ENCODE data around the gene C18orf63.

The C18orf63 gene

DNA sequence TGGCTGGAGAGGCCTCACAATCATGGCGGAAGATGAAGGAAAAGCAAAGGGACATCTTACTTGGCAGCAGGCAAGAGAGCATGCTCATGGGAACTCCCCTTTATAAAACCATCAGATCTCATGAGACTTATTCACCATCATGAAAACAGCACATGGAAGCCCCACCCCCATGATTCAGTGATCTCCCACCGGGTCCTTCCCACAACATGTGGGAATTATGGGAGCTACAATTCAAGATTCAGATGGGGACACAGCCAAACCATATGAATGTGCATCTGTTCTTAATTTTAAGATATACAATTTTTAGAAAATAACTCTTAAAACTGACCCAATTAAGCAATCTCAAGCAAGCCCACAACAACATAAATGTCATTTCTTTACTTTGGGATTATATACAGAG is 12.6 kb downstream of the C18orf63 start:
- no peak overlapping the region for H3K9ac ChIP-seq (ENCODE audit: insufficient read length)

DNA sequence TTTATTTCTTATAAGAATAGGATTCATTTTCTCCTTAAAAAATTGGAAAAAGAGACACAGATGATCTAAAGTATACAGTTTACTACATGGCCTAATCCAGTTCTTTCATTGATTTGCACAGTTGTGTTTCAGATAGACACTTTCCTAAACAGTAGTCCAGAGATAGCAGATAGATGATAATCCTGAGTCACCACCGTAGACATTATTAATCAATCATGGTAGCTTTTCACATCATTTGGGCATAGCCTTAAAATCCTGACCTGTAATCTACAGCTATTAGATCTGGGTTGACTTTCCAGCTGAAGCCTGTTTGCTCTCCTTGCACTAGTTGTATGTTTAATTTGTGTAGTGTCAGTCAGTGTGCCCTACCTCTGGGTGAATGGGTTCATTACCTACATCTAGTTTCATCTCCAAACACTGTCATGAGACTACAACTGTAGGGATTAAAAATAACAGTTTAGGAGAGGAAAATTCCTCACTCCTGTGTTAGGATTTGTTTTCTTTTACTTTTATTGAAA is 14.1 kb downstream of the C18orf63 start:
- no peak for DNase-seq (ENCODE audit: low read depth, low spot score)
- Histone ChIP-seq H3K36me3 (ENCODE audit: insufficient read depth, low read length) (no peaks in the 10 kb centered on the region), H3K4me3 (no peak overlapping the region), H3K9ac (ENCODE audit: insufficient read length) (no peak overlapping the region), H3K9me3 (ENCODE audit: low read depth, low read length) (no peaks in the 10 kb centered on the region), H3K27ac (no peak overlapping the region)
- TF ChIP-seq POLR2AphosphoS5 (IDR thresholded peaks at IDR 0.05; ENCODE audit: borderline replicate concordance, low read depth, low read length) (no peak), EZH2 (IDR thresholded peaks at IDR 0.05) (no peak), FOXP2 (optimal IDR thresholded peaks at IDR 0.05; ENCODE audit: control extremely low read depth, extremely low read length, insufficient read depth) (no peak)

More for the DNA sequence above, 12.6 kb downstream of the C18orf63 start:
- Histone ChIP-seq H3K4me3 (no peak overlapping the region), H3K36me3 (ENCODE audit: insufficient read depth, low read length) (no peaks in the 10 kb centered on the region), H3K9me3 (ENCODE audit: low read depth, low read length) (no peaks in the 10 kb centered on the region), H3K27ac (peak overlapping the region; percentile 68; the same call in 1 of the 2 replicates)
- no peak for DNase-seq (ENCODE audit: low read depth, low spot score)
- TF ChIP-seq EZH2 (IDR thresholded peaks at IDR 0.05) (no peak), POLR2AphosphoS5 (IDR thresholded peaks at IDR 0.05; ENCODE audit: borderline replicate concordance, low read depth, low read length) (no peak), FOXP2 (optimal IDR thresholded peaks at IDR 0.05; ENCODE audit: control extremely low read depth, extremely low read length, insufficient read depth) (no peak)

DNA sequence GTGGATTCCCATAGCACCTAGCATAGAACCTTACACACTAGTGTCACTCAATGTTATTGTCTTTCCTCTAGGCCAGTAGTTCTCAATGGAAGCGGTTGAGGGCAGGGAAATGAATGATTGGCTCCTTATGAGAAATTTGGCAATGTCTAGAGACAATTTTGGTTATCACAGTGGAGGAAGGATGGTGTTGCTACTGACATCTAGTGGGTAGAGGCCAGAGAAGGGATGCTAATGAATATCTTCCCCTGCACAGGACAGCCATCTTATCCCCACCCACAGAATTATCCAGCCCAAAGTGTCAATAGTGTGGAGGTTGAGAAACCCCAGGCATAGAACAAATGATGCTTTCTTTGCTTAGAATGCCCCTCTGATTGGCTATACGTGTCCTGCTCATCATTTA is 15.8 kb downstream of the C18orf63 start:
- TF ChIP-seq POLR2AphosphoS5 (IDR thresholded peaks at IDR 0.05; ENCODE audit: borderline replicate concordance, low read depth, low read length) (no peak), FOXP2 (optimal IDR thresholded peaks at IDR 0.05; ENCODE audit: control extremely low read depth, extremely low read length, insufficient read depth) (no peak), EZH2 (IDR thresholded peaks at IDR 0.05) (no peak)
- no peaks in the 10 kb centered on the region for H3K36me3 ChIP-seq (ENCODE audit: insufficient read depth, low read length)
- no peaks in the 10 kb centered on the region for H3K9me3 ChIP-seq (ENCODE audit: low read depth, low read length)

DNA sequence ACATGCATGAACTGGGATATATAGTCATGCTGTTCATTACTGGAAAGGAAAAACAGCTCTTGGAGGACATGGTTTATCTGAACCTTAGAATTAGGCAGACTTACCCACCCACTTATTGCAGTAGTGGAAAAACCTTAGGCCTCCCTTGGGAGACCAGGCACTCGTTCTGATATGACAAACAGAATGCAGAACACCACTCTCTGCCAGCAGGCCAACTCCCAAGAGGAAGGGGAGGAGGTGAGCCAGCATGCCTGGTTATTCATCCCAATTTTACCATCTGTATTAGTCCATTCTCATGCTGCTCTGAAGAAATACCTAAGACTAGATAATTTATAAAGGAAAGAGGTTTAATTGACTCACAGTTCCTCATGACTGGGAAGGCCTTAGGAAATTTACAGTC is 17.5 kb downstream of the C18orf63 start:
- TF ChIP-seq FOXP2 (optimal IDR thresholded peaks at IDR 0.05; ENCODE audit: control extremely low read depth, extremely low read length, insufficient read depth) (no peak), EZH2 (IDR thresholded peaks at IDR 0.05) (no peak), POLR2AphosphoS5 (IDR thresholded peaks at IDR 0.05; ENCODE audit: borderline replicate concordance, low read depth, low read length) (no peak)
- Histone ChIP-seq H3K9ac (ENCODE audit: insufficient read length) (no peak overlapping the region), H3K27ac (no peak overlapping the region), H3K9me3 (ENCODE audit: low read depth, low read length) (no peaks in the 10 kb centered on the region), H3K36me3 (ENCODE audit: insufficient read depth, low read length) (no peaks in the 10 kb centered on the region), H3K4me3 (no peak overlapping the region)
- no peak for DNase-seq (ENCODE audit: low read depth, low spot score)

More for the DNA sequence above, 15.8 kb downstream of the C18orf63 start:
- no peak overlapping the region for H3K4me3 ChIP-seq
- H3K9ac ChIP-seq (ENCODE audit: insufficient read length) = no peak overlapping the region
- H3K27ac ChIP-seq = no peak overlapping the region
- no peak for DNase-seq (ENCODE audit: low read depth, low spot score)

DNA sequence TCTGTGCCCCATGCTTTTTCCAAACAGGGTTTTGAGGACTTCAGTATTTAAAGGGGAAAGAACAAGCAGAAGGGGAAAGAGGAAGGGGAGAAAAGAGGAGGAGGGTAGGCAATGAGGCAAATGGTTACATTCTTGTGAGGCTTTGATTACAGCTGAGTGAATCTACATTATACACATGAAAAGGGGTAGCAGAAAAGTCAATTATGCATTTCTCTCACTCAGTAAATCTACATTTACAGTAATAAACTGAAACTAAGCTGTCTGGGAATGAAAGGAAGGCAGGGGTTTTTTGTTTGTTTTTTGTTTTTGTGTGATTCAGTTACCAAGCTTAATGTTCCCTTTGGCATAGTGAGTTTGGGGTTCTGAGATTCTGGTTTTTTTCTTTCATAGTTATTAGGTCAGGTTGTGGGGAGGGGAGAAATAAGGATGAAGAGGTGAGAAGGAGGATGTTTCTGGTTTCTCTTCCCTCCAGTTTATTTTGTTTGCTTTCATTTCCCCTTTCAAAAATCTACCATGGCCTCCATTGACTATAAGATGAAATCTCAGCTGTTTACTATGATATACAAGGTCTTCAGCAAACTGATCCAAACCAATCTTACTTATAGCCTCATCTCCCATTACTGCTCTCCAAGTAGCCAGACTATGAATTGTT is 18.7 kb downstream of the C18orf63 start:
- no peak for DNase-seq (ENCODE audit: low read depth, low spot score)
- no peaks in the 10 kb centered on the region for H3K9me3 ChIP-seq (ENCODE audit: low read depth, low read length)
- H3K36me3 ChIP-seq (ENCODE audit: insufficient read depth, low read length) = no peaks in the 10 kb centered on the region
- H3K4me3 ChIP-seq = no peak overlapping the region
- no peak overlapping the region for H3K9ac ChIP-seq (ENCODE audit: insufficient read length)
- TF ChIP-seq POLR2AphosphoS5 (IDR thresholded peaks at IDR 0.05; ENCODE audit: borderline replicate concordance, low read depth, low read length) = no peak
- no peak for TF ChIP-seq EZH2 (IDR thresholded peaks at IDR 0.05)
- no peak for TF ChIP-seq FOXP2 (optimal IDR thresholded peaks at IDR 0.05; ENCODE audit: control extremely low read depth, extremely low read length, insufficient read depth)
- no peak overlapping the region for H3K27ac ChIP-seq

DNA sequence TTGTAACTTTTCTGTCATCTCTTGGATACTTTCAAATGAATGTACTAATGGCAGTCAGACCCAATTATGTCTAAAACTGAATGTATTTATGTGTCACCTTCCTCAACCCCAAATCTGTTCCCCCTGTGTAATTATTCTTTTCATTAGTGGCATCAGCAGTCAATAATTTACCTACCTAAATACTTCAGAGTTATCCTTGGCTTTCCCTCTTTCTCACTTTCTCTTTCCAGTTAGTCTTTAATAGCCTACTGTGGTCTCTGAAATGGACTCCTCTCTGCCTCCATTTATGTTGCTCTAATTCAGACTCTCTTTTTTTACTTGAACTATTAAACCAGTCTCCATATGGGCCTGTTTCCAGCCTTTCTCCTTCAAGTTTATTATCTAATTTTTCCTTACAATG is 21.0 kb downstream of the C18orf63 start:
- no peak overlapping the region for H3K27ac ChIP-seq
- no peak overlapping the region for H3K9ac ChIP-seq (ENCODE audit: insufficient read length)
- no peak overlapping the region for H3K4me3 ChIP-seq
- TF ChIP-seq EZH2 (IDR thresholded peaks at IDR 0.05) (no peak), FOXP2 (optimal IDR thresholded peaks at IDR 0.05; ENCODE audit: control extremely low read depth, extremely low read length, insufficient read depth) (no peak), POLR2AphosphoS5 (IDR thresholded peaks at IDR 0.05; ENCODE audit: borderline replicate concordance, low read depth, low read length) (no peak)
- no peaks in the 10 kb centered on the region for H3K36me3 ChIP-seq (ENCODE audit: insufficient read depth, low read length)
- DNase-seq (ENCODE audit: low read depth, low spot score) = no peak
- H3K9me3 ChIP-seq (ENCODE audit: low read depth, low read length) = no peaks in the 10 kb centered on the region

DNA sequence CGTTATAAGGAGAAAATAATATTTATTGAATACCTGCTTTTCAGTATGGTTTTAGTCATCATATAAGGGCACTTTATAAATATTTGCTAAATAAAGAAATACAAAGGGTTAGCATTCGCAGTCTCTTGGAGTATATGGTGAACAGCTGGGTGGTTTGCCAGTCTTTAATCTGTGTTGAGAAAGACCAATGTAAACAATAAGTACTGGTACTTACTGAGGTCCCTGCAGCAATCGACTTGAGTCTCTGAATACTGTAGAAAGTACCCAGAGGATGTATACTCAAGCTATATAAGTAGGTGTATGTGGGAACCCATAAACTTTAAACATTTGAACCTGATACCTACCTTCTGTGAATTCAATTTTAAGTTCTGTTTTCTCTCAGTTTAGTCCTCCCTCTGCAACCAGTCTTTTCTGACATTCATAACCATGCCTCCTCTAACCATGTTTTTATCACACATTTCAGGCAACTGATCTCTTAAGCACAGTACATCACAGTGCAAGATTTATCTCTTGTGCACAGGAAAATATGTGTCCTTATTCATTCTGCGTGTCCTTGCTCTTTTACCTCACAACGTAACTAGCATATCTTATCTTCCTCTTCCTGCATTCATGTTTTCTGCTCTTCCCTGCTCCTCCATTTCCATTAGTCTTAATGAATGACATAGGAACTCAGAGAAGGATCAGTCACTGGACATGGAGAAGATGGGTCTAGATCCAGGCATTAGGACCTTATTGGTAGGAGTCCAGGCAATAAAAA is 21.7 kb downstream of the C18orf63 start:
- TF ChIP-seq FOXP2 (optimal IDR thresholded peaks at IDR 0.05; ENCODE audit: control extremely low read depth, extremely low read length, insufficient read depth) (no peak), EZH2 (IDR thresholded peaks at IDR 0.05) (no peak), POLR2AphosphoS5 (IDR thresholded peaks at IDR 0.05; ENCODE audit: borderline replicate concordance, low read depth, low read length) (no peak)
- no peaks in the 10 kb centered on the region for H3K36me3 ChIP-seq (ENCODE audit: insufficient read depth, low read length)
- no peak overlapping the region for H3K9ac ChIP-seq (ENCODE audit: insufficient read length)
- no peak for DNase-seq (ENCODE audit: low read depth, low spot score)
- H3K4me3 ChIP-seq = no peak overlapping the region
- H3K27ac ChIP-seq = no peak overlapping the region
- no peaks in the 10 kb centered on the region for H3K9me3 ChIP-seq (ENCODE audit: low read depth, low read length)

DNA sequence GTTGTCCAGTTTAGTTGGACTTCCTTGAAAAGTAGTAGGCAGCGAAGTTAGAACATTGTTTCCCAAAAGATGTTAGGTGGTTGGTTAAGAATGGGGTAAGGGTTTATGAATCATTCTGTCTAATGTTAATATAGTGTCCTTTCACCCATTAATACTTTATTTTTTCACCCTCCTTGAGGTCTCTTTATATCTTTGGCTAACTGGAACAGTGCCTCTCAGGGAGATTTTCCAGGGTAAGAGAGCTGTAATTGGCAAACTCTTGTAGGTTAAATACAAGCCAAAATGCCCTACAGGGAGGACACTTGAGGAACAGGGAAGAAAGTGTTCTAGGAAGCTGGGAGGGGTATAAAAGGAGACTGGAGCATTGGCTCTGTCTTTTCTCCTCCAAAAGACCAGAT is 22.3 kb downstream of the C18orf63 start:
- no peak overlapping the region for H3K4me3 ChIP-seq
- H3K9ac ChIP-seq (ENCODE audit: insufficient read length) = no peak overlapping the region
- TF ChIP-seq EZH2 (IDR thresholded peaks at IDR 0.05) (no peak), FOXP2 (optimal IDR thresholded peaks at IDR 0.05; ENCODE audit: control extremely low read depth, extremely low read length, insufficient read depth) (no peak), POLR2AphosphoS5 (IDR thresholded peaks at IDR 0.05; ENCODE audit: borderline replicate concordance, low read depth, low read length) (no peak)
- no peaks in the 10 kb centered on the region for H3K36me3 ChIP-seq (ENCODE audit: insufficient read depth, low read length)
- H3K9me3 ChIP-seq (ENCODE audit: low read depth, low read length) = no peaks in the 10 kb centered on the region
- no peak overlapping the region for H3K27ac ChIP-seq
- DNase-seq (ENCODE audit: low read depth, low spot score) = no peak

All from SK-N-MC (cell line).